Left forelimb (tissue), 1 donor: ENCODE data around the gene IDH3G.
"Not testable (repeated sequence)": the region's sequence is repeated elsewhere in the genome, so short reads cannot be mapped to it uniquely, and the experiment has no call there.

Source experiments
- DNase-seq: peaks from one replicate; pipeline ENCODE4 v3.0.0-alpha.2; 2018; ENCODE audit warnings: low spot score

IDH3G gene

DNA sequence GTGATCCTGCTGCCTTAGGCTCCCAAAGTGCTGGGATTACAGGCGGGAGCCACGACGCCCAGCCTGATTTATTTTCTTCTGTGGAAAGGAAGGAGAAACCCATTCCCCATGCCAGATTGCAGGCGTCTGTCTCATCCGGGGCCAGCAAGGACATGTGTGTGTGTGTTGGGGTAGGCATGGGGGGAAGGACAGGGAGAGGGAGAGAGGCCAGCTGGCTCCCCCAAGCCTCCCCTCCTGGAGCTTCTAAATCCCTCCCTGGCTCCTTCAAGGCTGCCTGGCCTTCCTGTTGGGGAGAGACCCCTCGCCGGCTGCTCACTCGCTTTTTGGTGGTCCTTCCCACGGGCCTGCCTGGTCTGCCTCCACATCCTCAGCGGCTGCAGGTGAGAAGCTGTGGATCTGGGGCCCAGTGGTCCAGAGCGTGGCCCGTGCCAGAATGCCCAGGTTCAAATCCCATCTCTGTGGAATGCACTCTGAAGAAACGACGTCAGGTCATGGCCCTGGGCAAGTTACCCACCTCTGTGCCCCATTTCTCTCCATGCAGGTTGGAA is 31.5 kb downstream of the IDH3G start:
- DNase-seq: peak; percentile 26

DNA sequence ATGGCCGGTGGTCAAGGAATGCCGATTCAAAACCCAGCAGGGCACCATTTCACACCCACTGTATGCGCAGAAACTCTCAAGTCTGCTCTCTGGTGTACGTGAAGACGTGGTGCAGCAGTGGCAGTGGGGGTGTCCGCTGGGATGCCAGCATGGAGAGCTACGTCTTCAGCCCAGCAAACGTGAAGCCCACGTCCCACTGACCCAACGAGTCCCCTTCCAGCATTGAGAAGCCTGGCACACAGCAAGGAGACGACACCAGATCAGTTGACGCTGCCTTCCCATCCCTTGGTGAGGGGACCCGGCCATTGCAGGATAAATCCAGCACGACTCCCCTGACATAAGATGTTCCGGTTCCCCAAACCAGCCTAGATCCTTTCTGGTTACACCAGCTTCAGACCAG is 32.3 kb downstream of the IDH3G start:
- DNase-seq: peak; percentile 18

DNA sequence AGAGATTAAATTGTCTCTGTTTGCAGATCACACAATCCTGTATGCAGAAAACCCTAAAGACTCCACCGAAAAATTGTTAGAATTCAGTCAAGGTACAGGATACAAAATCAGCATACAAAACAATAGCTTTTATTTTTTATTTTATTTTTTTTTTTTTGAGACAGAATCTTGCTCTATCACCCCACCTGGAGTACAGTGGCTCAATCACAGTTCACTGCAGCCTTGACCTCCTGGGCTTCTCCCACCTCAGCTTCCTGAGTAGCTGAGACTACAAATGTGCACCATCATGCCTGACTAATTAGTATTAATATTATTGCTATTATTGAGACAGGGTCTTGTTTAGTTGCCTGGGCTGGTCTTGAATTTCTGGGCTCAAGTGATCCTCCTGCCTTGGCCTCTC is 39.0 kb downstream of the IDH3G start:
- no peak for DNase-seq

DNA sequence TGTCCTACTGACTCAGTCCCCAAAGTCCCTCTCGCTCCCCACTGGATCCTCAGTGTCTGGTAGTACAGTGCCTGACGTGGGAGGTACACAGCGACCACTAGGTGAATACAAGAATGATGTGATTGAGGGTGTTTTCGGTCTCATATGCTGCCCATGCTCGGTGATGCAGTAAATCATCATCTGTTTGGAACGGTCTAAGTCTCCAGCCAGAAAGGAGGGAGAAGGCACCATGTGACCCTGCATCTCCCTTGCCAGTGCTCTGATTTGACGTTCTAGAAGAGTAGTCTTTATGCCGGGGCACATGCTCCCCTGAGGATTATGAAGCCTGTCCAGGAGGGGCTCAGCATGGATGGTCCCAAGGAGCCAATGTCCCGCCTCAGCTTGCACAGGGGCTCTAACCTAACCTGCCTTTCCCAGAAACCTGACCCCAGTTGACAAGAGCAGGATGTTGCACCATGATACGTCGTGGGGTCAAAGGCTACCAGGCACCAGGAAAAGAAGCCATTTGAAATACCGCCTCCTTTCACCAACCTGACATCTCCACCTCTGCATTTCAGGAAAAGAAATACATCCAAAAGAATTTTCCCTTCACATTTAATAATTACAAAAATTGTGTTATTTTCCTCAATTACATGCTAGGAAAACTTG is 43.9 kb downstream of the IDH3G start:
- DNase-seq: peak; percentile 3

DNA sequence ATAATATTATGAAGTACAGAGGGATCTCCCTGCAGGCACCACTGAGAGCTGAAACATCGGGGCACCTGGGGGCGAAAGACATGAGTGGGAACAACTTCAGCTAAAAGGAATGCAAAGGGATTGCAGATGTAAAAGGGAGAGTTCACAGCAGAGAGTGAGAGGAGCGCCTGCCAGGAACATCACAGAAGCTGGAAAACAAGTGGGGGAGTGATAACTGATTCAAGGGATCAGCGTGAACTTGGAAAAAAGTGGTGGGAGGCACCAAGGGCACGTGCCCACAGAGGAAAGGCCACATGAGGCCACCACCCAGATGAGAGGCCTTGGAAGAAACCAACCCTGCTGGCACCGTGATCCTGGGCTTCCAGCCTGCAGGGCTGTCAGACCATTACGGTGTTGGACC is 45.2 kb downstream of the IDH3G start:
- not testable (repeated sequence) for DNase-seq

DNA sequence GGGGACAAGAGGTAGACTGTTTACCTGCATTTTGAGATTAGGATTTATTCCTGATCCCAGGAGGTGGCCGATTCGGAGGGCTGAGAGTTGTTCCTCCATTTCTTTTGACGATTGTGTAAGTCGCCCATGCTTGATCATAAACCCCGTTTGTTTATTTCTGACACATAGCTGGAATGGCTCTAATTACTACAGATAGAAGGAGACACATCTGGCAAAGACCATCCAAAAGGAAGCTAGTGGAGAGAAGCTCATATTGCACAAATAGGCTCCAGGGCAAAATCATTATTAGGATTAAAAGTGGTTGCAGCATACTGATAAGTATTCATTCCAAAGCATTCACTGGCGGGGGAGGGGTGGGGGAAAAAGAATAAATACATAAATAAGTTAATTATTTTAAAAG is 47.2 kb downstream of the IDH3G start:
- not testable (repeated sequence) for DNase-seq

DNA sequence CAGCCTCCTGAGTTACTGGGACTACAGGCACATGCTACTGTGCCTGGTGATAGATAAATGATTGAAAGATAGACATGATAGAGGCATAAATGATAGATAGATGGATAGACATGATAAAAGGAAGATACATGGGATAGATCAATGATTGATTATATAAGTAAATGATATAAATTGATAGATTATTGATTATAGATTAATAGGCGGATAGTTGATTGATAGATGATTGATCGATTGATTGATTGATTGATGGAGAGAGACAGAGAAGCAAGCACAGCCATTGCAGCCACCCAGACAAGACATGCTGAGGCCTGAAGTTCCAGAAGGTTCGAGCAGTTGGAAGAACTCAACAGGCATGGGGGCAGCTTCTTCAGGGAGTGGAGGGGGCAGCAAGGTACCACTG is 47.8 kb downstream of the IDH3G start:
- DNase-seq: no peak

DNA sequence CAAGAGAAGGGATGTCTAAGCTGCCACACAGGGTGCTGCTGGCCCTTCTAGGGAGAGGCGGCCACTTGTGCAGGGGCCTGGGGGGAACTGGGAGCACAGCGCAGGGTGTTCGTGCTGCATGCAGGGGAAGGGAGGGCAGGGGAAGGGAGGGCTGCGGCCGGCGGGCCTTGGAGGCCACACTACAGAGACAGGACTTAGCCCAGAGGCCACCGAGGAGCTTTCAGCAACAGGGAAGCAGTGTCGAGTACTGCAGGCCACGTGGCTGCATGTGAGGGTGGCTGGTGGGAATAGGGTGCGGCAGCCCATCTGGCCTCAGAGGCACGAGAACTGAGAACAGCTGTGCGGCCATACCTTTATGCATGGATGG is 49.1 kb downstream of the IDH3G start:
- not testable (repeated sequence) for DNase-seq

DNA sequence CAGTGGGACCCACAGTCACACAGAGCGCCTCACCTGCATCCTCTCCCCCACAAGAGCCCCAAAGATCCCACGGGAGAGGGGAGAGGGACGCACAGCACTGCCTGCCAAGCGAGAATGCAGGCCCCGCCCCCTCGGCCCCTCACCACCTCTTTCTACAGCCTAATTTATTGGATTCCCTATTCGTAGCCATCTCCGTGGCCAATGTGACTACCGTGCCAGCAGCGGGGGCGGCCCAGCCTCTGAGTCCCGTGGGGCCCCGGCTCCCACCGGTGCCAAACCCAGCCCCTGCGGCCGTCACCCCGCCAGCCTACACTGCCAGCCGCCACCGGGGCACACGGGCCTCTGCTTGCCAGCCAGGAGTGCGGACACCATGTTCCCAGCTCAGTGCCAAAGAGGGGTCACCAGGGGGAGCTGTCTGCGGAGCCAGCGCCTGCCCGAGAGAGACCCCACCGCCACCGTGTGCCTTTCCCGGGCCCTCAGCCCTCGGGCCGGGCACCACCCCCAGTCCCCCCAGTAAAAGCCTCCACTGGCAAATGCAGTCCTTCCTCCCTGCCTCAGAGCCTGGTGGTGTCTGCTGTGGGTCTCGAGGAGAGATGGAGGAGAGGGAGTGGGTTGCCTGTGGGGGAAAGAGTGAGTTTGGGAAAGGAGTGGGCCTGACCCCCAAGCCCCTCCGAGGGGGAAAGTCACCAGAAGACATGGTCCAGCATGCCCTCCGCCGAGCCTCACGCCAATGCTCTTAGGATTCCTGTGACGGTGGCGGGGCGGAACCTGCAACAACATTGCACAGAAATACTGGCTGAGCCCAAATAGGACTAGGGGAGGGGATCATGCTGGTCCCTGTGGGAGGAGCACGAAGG is 49.7 kb downstream of the IDH3G start:
- no peak for DNase-seq

DNA sequence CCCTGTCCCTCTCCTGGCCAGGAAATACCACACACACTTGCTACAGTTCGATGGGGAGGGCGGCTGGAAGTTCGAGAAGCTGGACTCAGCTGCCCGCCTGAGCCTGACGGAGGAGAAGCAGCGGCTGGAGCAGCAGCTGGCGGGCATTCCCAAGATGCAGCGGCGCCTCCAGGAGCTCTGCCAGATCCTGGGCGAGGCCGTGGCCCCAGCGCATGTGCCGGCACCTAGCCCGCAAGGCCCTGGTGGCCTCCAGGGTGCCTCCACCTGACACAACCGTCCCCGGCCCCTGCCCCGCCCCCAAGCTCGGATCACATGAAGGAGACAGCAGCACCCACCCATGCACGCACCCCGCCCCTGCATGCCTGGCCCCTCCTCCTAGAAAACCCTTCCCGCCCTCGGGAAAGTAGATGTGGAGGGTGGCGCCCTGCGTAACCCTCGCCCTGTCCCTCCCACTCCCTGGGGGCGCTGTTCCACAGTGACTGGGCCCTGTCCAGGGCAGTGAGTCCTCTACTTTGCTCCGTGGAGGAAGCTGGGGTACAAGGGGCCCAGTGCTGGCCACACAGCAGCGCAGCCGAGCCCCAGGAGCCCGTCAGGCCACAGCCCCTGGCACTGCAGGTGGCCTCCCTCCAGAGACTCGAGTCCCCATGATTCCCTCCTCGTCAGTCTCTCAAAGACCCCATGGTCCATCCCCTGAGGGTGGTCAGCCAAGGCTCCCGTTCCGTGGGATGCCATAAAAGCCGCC is 50.5 kb downstream of the IDH3G start:
- not testable (repeated sequence) for DNase-seq

DNA sequence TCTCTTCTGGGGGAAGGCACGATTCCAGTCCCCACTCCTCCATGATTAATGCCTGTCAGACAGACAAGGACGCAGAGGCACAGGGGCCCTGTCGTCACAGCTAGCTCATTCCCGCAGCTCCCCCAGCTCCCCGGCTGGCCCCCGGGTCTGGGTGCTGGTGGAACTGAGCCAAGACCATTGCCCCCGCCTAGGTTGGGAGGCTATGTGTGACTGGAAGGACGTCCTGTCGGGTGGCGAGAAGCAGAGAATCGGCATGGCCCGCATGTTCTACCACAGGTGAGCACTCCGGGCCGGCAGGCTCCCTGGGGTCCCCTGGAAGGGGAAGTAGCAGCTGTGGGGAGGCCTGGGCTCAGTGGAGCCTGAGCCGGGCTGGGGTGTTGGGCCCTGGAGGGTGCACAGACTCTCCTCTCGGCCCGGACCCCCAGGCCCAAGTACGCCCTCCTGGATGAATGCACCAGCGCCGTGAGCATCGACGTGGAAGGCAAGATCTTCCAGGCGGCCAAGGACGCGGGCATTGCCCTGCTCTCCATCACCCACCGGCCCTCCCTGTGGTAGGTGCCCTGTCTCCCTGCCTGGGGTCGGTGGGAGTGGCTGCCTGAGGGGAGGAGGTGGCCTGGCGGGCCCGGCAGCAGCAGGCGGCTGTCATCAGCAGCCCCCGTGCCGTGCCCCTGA is 51.2 kb downstream of the IDH3G start:
- not testable (repeated sequence) for DNase-seq

DNA sequence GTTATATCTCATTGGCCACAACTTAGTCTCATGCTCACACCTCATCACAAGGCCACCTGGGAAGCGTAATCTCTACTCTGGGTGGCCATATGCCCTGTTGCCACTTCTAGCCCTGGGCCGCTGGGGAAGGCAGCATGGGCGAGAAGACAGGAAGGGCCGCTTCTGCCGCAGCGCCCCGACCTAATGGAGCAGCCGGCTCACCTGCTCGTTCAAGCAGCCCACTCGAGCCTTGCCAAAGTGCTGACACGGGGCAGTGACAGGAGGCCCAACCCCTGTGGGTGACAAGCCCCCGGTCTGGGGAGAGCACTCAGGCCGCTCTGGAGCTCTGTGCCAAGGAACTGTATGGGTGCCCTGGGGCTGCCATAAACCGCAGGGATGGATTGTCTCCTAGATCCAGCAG is 52.1 kb downstream of the IDH3G start:
- not testable (repeated sequence) for DNase-seq

DNA sequence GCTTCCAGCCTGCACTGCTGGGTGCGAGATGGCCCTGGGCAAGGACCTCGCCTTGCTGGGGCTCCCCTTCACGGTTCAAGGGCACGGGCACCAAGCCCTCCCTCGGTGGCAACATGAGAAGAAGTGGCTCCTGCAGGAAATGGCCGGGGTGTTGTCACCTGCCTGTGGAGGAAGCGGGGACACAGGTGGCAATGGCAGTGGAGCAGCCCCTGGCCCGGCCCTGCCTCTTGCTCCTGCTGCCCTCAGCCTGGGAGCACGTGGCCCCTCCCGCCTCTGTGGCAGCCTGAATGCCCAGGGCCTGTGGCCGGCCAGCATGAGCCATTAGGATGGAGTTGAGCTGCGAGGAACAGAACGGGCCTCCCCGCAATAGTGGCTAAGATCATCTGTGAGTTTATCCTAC is 52.7 kb downstream of the IDH3G start:
- no peak for DNase-seq

DNA sequence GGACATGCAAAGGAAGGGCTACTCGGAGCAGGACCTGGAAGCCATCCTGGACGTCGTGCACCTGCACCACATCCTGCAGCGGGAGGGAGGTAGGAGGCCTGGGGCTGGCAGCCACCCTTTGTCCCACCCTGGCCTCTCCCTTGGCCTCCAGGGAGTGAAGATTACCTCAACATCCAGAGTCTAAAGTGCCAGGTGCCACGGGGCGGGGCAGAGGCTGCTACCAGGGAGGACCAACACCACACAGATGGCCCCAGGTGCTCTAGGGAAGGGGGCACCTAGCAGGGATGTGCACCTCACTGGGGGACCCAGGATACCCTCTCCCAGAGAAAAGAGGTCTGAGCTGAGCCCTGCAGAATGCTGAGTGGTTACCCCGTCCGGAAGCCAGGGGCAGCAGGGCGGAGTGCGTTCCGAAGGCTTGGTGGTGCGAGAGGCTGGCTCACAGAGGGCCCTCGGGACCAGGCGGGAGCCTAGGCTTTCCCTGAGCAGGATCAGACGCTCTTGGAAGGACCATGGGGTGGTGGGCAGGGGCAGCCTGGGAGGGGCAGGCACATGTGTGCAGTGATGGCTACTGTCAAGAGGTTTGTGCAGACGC is 53.4 kb downstream of the IDH3G start:
- no peak for DNase-seq

DNA sequence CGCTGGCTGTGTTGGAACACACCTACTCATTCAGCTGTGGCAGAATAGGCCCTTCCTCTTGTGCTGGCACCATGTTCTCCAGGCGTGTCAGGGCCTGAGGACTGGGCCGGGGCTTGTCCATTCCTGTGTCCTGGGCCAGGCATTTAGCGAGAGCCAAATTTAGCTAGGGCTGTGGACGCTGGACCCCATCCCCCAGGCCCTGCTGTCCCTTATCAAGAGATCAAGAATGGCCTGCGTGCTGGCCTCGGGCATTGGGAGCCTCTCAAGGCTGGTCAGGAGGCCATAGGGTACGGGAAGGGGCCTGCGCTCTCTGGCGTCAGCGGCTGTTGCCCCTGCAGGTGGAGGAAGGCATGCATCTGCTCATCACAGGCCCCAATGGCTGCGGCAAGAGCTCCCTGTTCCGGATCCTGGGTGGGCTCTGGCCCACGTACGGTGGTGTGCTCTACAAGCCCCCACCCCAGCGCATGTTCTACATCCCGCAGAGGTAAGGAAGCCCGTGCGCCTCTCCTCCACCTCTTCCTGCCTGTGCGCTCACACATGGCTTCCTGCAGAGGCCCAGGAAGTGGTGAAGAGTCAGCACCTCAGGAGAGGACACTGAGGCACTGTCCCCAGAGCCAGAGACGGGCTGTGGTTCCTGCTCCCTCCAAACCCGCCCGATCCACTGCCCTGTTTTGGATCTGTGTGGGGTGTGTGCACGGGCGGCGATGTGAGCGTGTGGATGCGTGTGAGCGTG is 54.3 kb downstream of the IDH3G start:
- DNase-seq: no peak

DNA sequence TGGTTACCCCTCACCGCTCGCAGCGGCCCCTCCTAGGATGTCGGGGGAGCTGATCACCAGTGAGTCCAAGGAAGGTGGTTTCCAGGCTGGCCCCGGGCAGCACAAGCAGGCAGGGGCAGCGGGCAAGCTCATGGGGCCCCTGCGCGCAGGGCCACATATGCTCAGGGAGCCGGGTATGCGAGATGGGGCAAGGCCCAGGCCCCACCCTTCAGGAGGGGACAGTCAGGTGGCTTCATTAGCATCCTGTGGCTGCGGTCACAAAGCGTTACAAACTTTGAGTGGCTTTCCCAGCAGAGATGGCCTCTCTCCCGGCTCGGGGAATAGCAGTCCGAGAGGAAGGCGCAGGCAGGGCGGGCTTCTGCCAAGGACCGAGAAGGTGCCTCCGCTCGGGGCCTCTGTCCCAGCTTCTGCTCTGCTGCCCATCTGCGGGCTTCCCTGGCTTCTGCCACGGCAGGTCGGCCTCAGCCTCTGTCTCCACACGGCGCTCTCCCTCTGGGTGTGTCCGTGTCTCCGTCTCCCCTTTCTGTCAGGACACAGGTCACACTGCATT is 56.0 kb downstream of the IDH3G start:
- DNase-seq: no peak

DNA sequence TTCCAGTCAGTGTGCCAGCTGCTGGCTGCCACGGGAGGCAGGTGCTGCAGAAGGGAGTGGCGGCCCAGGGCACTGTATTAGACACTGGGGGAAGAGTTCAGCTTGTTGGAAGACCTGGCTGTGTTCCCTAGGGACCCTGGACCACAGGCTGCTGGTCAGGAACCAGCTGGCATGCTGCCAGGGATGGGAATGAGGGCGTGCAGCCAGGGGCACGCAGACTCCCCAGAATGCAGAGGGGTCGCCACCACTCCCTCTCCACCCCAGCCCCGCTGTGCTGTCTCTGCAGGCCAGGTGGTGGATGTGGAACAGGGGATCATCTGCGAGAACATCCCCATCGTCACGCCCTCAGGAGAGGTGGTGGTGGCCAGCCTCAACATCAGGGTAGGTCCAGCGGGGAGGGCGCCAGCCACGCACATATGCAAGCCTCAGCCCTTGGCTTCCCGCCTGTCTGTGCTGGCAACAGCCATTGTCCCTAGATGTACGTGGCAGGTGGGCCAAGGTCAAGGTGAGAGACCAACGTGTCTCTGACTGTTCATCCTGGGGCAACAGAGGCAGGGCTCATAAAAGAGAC is 57.2 kb downstream of the IDH3G start:
- DNase-seq: no peak

DNA sequence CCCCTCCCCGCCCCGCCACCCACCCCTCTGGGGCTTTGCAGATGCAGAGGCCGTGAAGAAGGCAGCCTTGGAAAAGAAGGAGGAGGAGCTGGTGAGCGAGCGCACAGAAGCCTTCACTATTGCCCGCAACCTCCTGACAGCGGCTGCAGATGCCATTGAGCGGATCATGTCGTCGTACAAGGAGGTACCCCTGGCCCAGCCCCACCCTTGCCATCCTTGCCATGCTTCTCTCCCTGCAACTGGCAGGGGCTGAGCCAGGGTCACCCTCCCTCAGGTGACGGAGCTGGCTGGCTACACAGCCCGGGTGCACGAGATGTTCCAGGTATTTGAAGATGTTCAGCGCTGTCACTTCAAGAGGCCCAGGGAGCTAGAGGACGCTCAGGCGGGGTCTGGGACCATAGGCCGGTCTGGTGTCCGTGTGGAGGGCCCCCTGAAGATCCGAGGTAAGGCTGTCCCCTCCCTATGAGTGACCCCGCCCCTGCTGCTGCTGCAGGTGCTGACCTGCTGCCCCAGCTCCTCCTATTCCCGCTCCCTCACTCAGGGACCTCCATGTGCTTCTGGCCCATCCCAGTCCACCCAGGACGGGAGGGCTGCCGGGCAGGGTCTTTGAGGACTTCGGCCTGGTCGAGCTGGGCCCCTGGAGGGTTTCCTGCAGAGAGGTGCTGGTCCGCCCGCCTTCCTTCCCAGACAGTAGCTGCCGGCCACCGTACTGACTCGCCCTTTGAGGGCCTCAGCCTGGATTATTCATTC is 57.9 kb downstream of the IDH3G start:
- DNase-seq: no peak
